B cell (primary cell): Measurements from ENCODE around the gene ANGPTL8. TPM values are rescaled to one million over a fixed set of nuclear protein-coding genes. Genes with fewer than 3 reads are reported as not detected.

ENCODE experiments used
- ATAC-seq: fragments of 200-7000 bp; cut with Tn5 transposase; one replicate; pipeline ENCODE4 v1.10.0; 2021; ENCODE audit warnings: low read depth, mild to moderate bottlenecking, moderate number of reproducible peaks, moderate library complexity
- CTCF ChIA-PET: fragments of 350-600 bp; sonication (Branson Sonifier 250); formaldehyde crosslinking; loops from one replicate; lab custom pipeline; 2021; ENCODE audit warnings: antibody characterized with exemption, inconsistent platforms; lab: Charles Lee
- POLR2A ChIA-PET: fragments of 350-600 bp; sonication (Branson Sonifier 250); formaldehyde crosslinking; loops from one replicate; lab custom pipeline; 2021; ENCODE audit warnings: antibody characterized with exemption; lab: Charles Lee
- DNase-seq: peaks from one replicate; pipeline ENCODE4 v3.0.0; 2013
- H2AFZ ChIP-seq: 2 replicates; pipeline ENCODE4 v1.6.1; 2012; ENCODE audit warnings: mild to moderate bottlenecking, low read depth, low read length; ENCODE audit not compliant: insufficient read depth, poor library complexity, severe bottlenecking
- H3K27ac ChIP-seq, 2 donors: 1 replicate in 1 of 2; 2 replicates in 1 of 2; pipeline ENCODE4 v1.5.1; 2012 to 2013; ENCODE audit warnings: low read length in 2 of 2, mild to moderate bottlenecking in 2 of 2, moderate library complexity in 1 of 2
- H3K27me3 ChIP-seq, 4 experiments: fragments of 200-600 bp in 1 of 4; sonication (generic) in 1 of 4; replicated peaks in 1 of 4; 1 replicate in 2 of 4; 2 replicates in 2 of 4; pipeline versions ENCODE4 v1.6.1 to v1.7.0; 2013 to 2016; ENCODE audit warnings: low read length in 3 of 4, mild to moderate bottlenecking in 2 of 4, mixed read lengths in 1 of 4, moderate library complexity in 1 of 4; ENCODE audit not compliant: insufficient read depth in 4 of 4, control insufficient read depth in 3 of 4; ENCODE audit errors: control extremely low read depth in 1 of 4
- H3K36me3 ChIP-seq, 2 experiments: replicated peaks in 1 of 2; 1 replicate in 1 of 2; 2 replicates in 1 of 2; pipeline versions ENCODE4 v1.6.1 to v1.7.1; 2013; ENCODE audit warnings: low read length in 1 of 2; ENCODE audit not compliant: insufficient read depth in 2 of 2, control insufficient read depth in 1 of 2; ENCODE audit errors: control extremely low read depth in 1 of 2, extremely low read depth in 1 of 2
- H3K4me1 ChIP-seq, 2 donors: fragments of 200-600 bp in 1 of 2; sonication (generic) in 1 of 2; 1 replicate in 1 of 2; 2 replicates in 1 of 2; pipeline versions ENCODE4 v1.5.1 to v1.6.1; 2013 to 2017; ENCODE audit warnings: low read length in 2 of 2; ENCODE audit not compliant: control insufficient read depth in 2 of 2, insufficient read depth in 2 of 2
- H3K4me2 ChIP-seq: replicated peaks from 2 replicates; pipeline ENCODE3; 2012; ENCODE audit warnings: mild to moderate bottlenecking, low read depth, low read length; ENCODE audit not compliant: poor library complexity, severe bottlenecking
- H3K4me3 ChIP-seq, 5 experiments: fragments of 200-600 bp in 1 of 5; sonication (generic) in 1 of 5; 1 replicate in 3 of 5; 2 replicates in 2 of 5; pipeline versions ENCODE4 v1.5.1 to v1.7.0; 2011 to 2016; ENCODE audit warnings: low read length in 4 of 5, mild to moderate bottlenecking in 4 of 5, low read depth in 2 of 5, control low read depth in 1 of 5, moderate library complexity in 1 of 5; ENCODE audit not compliant: insufficient read depth in 1 of 5; ENCODE audit errors: control extremely low read depth in 1 of 5, extremely low read depth in 1 of 5
- H3K79me2 ChIP-seq: fragments of 200-600 bp; sonication (generic); one replicate; pipeline ENCODE4 v1.6.0; 2016; ENCODE audit warnings: low read length; ENCODE audit not compliant: control insufficient read depth, insufficient read depth
- H3K9ac ChIP-seq: fragments of 200-600 bp; sonication (generic); 2 replicates; pipeline ENCODE4 v1.6.1; 2017; ENCODE audit warnings: mild to moderate bottlenecking, low read length, moderate library complexity
- H3K9me3 ChIP-seq, 3 donors: one replicate each; pipeline versions ENCODE4 v1.6.1 to v1.7.1; 2013; ENCODE audit warnings: low read length in 2 of 3; ENCODE audit not compliant: control insufficient read depth in 2 of 3, insufficient read depth in 1 of 3; ENCODE audit errors: control extremely low read depth in 1 of 3
- H4K20me1 ChIP-seq: 2 replicates; pipeline ENCODE4 v1.6.0; 2012; ENCODE audit warnings: mild to moderate bottlenecking, low read length; ENCODE audit not compliant: insufficient read depth, control insufficient read depth, poor library complexity, severe bottlenecking
- H3K27ac Mint-ChIP-seq: one replicate; pipeline ENCODE4 v1.8.0; 2021; ENCODE audit warnings: mixed read lengths
- H3K27me3 Mint-ChIP-seq: one replicate; pipeline ENCODE4 v1.8.0; 2021; ENCODE audit warnings: mixed read lengths
- H3K4me1 Mint-ChIP-seq: one replicate; pipeline ENCODE4 v1.8.0; 2021; ENCODE audit warnings: mixed read lengths
- H3K4me3 Mint-ChIP-seq: one replicate; pipeline ENCODE4 v1.8.0; 2021; ENCODE audit warnings: mixed read lengths
- H3K9me3 Mint-ChIP-seq: one replicate; pipeline ENCODE4 v1.8.0; 2022; ENCODE audit warnings: mixed read lengths; ENCODE audit not compliant: insufficient read depth
- EZH2 ChIP-seq: IDR thresholded peaks from 2 replicates; pipeline ENCODE4 v1.6.1; 2012; ENCODE audit warnings: borderline replicate concordance, low read depth, mild to moderate bottlenecking, moderate library complexity, low read length; ENCODE audit not compliant: insufficient read depth, poor library complexity, severe bottlenecking
- WGBS: methylation state at CpG from one replicate; pipeline ENCODE4 v1.1.5; 2013; ENCODE audit warnings: missing lambda C conversion rate; ENCODE audit not compliant: insufficient coverage; 5-methylcytosine and 5-hydroxymethylcytosine counted together
- intact Hi-C: fragments of 100-400 bp; cut with micrococcal nuclease; formaldehyde crosslinking; loops from one replicate; pipeline ENCODE4 v1.10.0; 2022
- polyA plus RNA-seq: library from polyadenylated mRNA; depleted of rRNA; stranded (reverse); fragments of >200 nt; gene quantifications from 2 replicates; pipeline ENCODE4 v1.2.3, GENCODE V29; 2012
- total RNA-seq, 2 donors: library from RNA; stranded (reverse); fragments of 120-200 nt in 1 of 2; gene quantifications; 1 replicate in 1 of 2; 2 replicates in 1 of 2; pipeline versions ENCODE4 v1.2.3 to v1.2.4, GENCODE V29; 2013 to 2022
- TF ChIP-seq, protein P1 (sequence below): fragments of 200-600 bp; IDR thresholded peaks from one replicate; pipeline ENCODE4 v1.8.0; 2022; ENCODE audit warnings: antibody characterized with exemption, mild to moderate bottlenecking

Gene ANGPTL8
- total and polyA plus RNA-seq, 2 donors (not counting 1 experiment from before 2014, with no cell fraction given): not detected

DNA sequence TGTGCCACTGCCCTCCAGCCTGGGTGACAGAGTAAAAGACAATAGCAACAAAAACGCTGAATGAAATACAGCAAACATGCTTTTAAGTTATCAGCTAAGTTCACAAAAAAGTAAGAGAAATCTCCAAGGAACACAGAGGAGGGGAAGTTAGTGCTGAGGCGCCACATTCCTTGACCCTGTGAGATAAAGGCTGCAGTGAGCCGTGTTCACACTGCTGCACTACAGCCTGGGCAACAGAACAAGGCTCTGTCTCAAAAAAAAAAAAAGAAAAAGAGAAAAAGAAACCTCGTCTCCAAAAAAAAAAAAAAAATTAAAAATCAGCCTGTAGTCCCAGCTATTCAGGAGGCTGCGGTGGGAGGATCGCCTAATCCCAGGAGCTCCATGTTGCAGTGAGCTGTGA lies 39.3 kb downstream of the ANGPTL8 start:
- no CpG with 5 or more reads among the region's 6 CpGs for WGBS
- Histone ChIP-seq H3K4me1 (peaks cover 5 to 10% of the 10 kb centered on the region in 2 donors), H3K27ac (no peak overlapping the region), H3K4me3 (no peak overlapping the region), H4K20me1 (no peaks in the 10 kb centered on the region), H3K79me2 (no peaks in the 10 kb centered on the region), H3K9me3 (peaks cover 0 to 38% (median 0%) of the 10 kb centered on the region in 3 donors), H3K36me3 (no peaks in the 10 kb centered on the region), H3K9ac (no peak overlapping the region), H3K27me3 (peaks cover 0 to 16% (median 2%) of the 10 kb centered on the region in 4 experiments), H2AFZ (no peak overlapping the region), H3K4me2 (no peak overlapping the region)
- intact Hi-C loops: no loop called here
- no peak for DNase-seq
- TF ChIP-seq EZH2: no peak
- TF ChIP-seq, protein P1, sequence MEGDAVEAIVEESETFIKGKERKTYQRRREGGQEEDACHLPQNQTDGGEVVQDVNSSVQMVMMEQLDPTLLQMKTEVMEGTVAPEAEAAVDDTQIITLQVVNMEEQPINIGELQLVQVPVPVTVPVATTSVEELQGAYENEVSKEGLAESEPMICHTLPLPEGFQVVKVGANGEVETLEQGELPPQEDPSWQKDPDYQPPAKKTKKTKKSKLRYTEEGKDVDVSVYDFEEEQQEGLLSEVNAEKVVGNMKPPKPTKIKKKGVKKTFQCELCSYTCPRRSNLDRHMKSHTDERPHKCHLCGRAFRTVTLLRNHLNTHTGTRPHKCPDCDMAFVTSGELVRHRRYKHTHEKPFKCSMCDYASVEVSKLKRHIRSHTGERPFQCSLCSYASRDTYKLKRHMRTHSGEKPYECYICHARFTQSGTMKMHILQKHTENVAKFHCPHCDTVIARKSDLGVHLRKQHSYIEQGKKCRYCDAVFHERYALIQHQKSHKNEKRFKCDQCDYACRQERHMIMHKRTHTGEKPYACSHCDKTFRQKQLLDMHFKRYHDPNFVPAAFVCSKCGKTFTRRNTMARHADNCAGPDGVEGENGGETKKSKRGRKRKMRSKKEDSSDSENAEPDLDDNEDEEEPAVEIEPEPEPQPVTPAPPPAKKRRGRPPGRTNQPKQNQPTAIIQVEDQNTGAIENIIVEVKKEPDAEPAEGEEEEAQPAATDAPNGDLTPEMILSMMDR: no peak
- ATAC-seq: no peak
- H3K4me1 Mint-ChIP-seq: peaks cover 7% of the 10 kb centered on the region
- H3K27me3 Mint-ChIP-seq: peaks cover 17% of the 10 kb centered on the region
- no peak overlapping the region for H3K4me3 Mint-ChIP-seq
- CTCF ChIA-PET: interaction anchor here (0.6 kb wide), 1 partner anchor 532 kb away, joined by 4 read pairs; no protein-coding TSS in a partner anchor
- POLR2A ChIA-PET: no interaction called here
- peaks cover 3% of the 10 kb centered on the region for H3K9me3 Mint-ChIP-seq
- H3K27ac Mint-ChIP-seq: no peak overlapping the region

- Histone ChIP-seq H3K4me1 (peaks cover 5 to 10% of the 10 kb centered on the region in 2 donors), H2AFZ (peak overlapping the region; percentile 49), H3K27me3 (peaks cover 0 to 16% (median 2%) of the 10 kb centered on the region in 4 experiments), H3K4me3 (no peak overlapping the region), H4K20me1 (no peaks in the 10 kb centered on the region), H3K27ac (no peak overlapping the region), H3K4me2 (peak overlapping the region; percentile 21), H3K79me2 (no peaks in the 10 kb centered on the region), H3K9ac (no peak overlapping the region), H3K36me3 (no peaks in the 10 kb centered on the region), H3K9me3 (peaks cover 0 to 38% (median 0%) of the 10 kb centered on the region in 3 donors)
- 21% methylated on average over 4 of the region's 5 CpGs for WGBS
- CTCF ChIA-PET: interaction anchor here (0.5 to 0.6 kb wide), 2 partner anchors 140 to 533 kb away, joined by 3 to 4 read pairs; no protein-coding TSS in a partner anchor
- Mint-ChIP-seq H3K9me3 (peaks cover 3% of the 10 kb centered on the region), H3K4me3 (no peak overlapping the region), H3K4me1 (peaks cover 7% of the 10 kb centered on the region), H3K27ac (no peak overlapping the region), H3K27me3 (peaks cover 17% of the 10 kb centered on the region)
- ATAC-seq (no peak), DNase-seq (no peak)
- POLR2A ChIA-PET: no interaction called here
- TF ChIP-seq, protein P1: no peak
- TF ChIP-seq EZH2: no peak
- intact Hi-C loops: no loop called here
Measured at GRCh38 chr19:11279505-11280236, 40.3 kb downstream of the ANGPTL8 start.
